ENCODE measurements around the gene SPI1. TPM values are rescaled to one million over a fixed set of nuclear protein-coding genes. Genes with fewer than 3 reads are reported as not detected.
A peak's percentile ranks its signal among the peaks of the same experiment; 100 is the strongest.

Gene SPI1
- total RNA-seq, 2 experiments from 2014 or later: 71.2 to 79.6 TPM

DNA sequence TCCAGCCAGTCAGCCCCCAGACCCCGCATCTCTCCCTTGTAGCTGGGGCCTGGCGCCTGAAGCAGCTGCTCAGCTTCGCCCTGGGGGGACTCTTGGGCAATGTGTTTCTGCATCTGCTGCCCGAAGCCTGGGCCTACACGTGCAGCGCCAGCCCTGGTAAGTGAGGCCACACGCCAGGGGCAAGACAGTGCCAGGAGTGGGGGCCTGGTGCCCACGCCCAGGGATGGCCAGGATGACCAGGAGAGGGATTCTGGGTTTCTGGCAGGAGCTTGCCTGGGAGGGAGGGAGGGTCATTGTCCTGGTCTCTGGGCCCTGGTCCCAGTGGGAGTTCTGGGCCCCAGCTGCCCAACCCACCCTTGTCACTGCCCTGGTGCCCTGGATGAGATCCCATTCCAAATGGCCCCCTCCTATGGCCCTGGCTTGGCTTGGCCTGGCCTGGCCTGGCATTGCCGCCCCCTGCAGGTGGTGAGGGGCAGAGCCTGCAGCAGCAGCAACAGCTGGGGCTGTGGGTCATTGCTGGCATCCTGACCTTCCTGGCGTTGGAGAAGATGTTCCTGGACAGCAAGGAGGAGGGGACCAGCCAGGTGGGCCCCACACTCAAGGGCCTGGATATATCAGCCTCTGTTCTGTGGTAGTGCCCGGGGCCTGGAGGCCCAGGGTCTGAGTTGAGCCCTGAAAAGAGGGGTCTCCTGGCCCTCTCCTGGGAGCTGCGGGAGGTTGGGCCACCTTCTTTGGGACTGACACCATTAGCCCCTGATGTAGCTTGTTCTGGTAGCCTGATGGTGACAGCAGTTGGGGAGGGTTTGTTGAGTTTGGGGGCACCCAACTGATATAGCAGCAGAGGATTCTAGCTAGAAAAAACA, 33.8 kb upstream of the SPI1 start:
- Histone ChIP-seq H2AFZ (ENCODE audit: low read length) (no peak overlapping the region), H4K20me1 (ENCODE audit: insufficient read depth, low read length) (no peaks in the 10 kb centered on the region), H3K9me2 (ENCODE audit: insufficient read depth, low read length) (no peaks in the 10 kb centered on the region), H3K27ac (ENCODE audit: low read depth, low read length, poor library complexity, severe bottlenecking) (no peak overlapping the region), H3K4me2 (ENCODE audit: low read length) (no peak overlapping the region), H3K4me1 (ENCODE audit: insufficient read depth, low read length, poor library complexity, severe bottlenecking) (peaks cover 25% of the 10 kb centered on the region), H3K4me3 (ENCODE audit: low read depth, low read length, poor library complexity, severe bottlenecking) (no peak overlapping the region), H3K79me2 (ENCODE audit: insufficient read depth, low read depth, low read length) (no peaks in the 10 kb centered on the region), H3K36me3 (ENCODE audit: insufficient read depth, low read length) (peaks cover 29% of the 10 kb centered on the region), H3K9me3 (ENCODE audit: low read length) (no peaks in the 10 kb centered on the region)
- CTCF ChIA-PET (ENCODE audit: unreplicated experiment): interaction anchor here (0.5 to 1.7 kb wide), 6 partner anchors 11 to 196 kb away, joined by 3 to 6 read pairs (median 3); no protein-coding TSS in a partner anchor
- peak; percentile 71 for DNase-seq (ENCODE audit: low spot score)
- POLR2A ChIA-PET: interaction anchor here (0.5 to 1.1 kb wide), 3 partner anchors 14 to 289 kb away, joined by 3 to 4 read pairs (median 3); partner anchors contain the start of gene PSMC3
- no TSS peak for BruUV-seq (replicated peaks)
- intact Hi-C loops (cut with micrococcal nuclease; ENCODE audit: unreplicated experiment): loop anchor here (1.0 kb wide), 3 partner anchors 38 to 143 kb away; no protein-coding TSS in a partner anchor
- no peak for TF ChIP-seq EZH2phosphoT487 (IDR thresholded peaks at IDR 0.05; ENCODE audit: borderline replicate concordance, low read depth, low read length)
- TF ChIP-seq, protein P1, sequence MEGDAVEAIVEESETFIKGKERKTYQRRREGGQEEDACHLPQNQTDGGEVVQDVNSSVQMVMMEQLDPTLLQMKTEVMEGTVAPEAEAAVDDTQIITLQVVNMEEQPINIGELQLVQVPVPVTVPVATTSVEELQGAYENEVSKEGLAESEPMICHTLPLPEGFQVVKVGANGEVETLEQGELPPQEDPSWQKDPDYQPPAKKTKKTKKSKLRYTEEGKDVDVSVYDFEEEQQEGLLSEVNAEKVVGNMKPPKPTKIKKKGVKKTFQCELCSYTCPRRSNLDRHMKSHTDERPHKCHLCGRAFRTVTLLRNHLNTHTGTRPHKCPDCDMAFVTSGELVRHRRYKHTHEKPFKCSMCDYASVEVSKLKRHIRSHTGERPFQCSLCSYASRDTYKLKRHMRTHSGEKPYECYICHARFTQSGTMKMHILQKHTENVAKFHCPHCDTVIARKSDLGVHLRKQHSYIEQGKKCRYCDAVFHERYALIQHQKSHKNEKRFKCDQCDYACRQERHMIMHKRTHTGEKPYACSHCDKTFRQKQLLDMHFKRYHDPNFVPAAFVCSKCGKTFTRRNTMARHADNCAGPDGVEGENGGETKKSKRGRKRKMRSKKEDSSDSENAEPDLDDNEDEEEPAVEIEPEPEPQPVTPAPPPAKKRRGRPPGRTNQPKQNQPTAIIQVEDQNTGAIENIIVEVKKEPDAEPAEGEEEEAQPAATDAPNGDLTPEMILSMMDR (conservative IDR thresholded peaks at IDR 0.05; ENCODE audit: low read length): peak; percentile 90

GRCh38 chr11:47410370-47411264, 32.3 kb upstream of the SPI1 start:
- DNase-seq (ENCODE audit: low spot score): no peak
- Histone ChIP-seq H3K27ac (ENCODE audit: low read depth, low read length, poor library complexity, severe bottlenecking) (no peak overlapping the region), H3K4me1 (ENCODE audit: insufficient read depth, low read length, poor library complexity, severe bottlenecking) (peaks cover 35% of the 10 kb centered on the region), H3K4me3 (ENCODE audit: low read depth, low read length, poor library complexity, severe bottlenecking) (no peak overlapping the region), H3K9me3 (ENCODE audit: low read length) (no peaks in the 10 kb centered on the region), H3K4me2 (ENCODE audit: low read length) (peak overlapping the region; percentile 9; the same call in 1 of the 2 replicates), H3K9me2 (ENCODE audit: insufficient read depth, low read length) (no peaks in the 10 kb centered on the region), H3K36me3 (ENCODE audit: insufficient read depth, low read length) (peaks cover 17% of the 10 kb centered on the region; the same call in 1 of the 2 replicates), H2AFZ (ENCODE audit: low read length) (no peak overlapping the region), H4K20me1 (ENCODE audit: insufficient read depth, low read length) (no peaks in the 10 kb centered on the region), H3K79me2 (ENCODE audit: insufficient read depth, low read depth, low read length) (no peaks in the 10 kb centered on the region)
- POLR2A ChIA-PET: interaction anchor here (1.0 to 2.5 kb wide), 3 partner anchors 11 to 40 kb away, joined by 4 to 9 read pairs (median 5); no protein-coding TSS in a partner anchor
- no peak for TF ChIP-seq EZH2phosphoT487 (IDR thresholded peaks at IDR 0.05; ENCODE audit: borderline replicate concordance, low read depth, low read length)
- TF ChIP-seq, protein P1 (conservative IDR thresholded peaks at IDR 0.05; ENCODE audit: low read length): no peak
- BruUV-seq (replicated peaks): no TSS peak
- intact Hi-C loops (cut with micrococcal nuclease; ENCODE audit: unreplicated experiment): no loop called here
- CTCF ChIA-PET (ENCODE audit: unreplicated experiment): interaction anchor here (1.1 to 1.6 kb wide), 3 partner anchors 64 to 196 kb away, joined by 3 to 6 read pairs (median 4); partner anchors contain the start of gene DDB2
